DOHH2 (cell line): Measurements from ENCODE around the gene TLL2.

Experiments used
- CTCF ChIP-seq: fragments of 200-600 bp; sonication (generic); IDR thresholded peaks from one replicate; pipeline ENCODE4 v1.5.1; 2014; ENCODE audit warnings: antibody characterized with exemption, mild to moderate bottlenecking, low read depth, low read length; ENCODE audit not compliant: poor library complexity, severe bottlenecking
- EZH2phosphoT487 ChIP-seq: fragments of 200-600 bp; sonication (generic); IDR thresholded peaks from 2 replicates; pipeline ENCODE4 v1.6.1; 2017; ENCODE audit warnings: borderline replicate concordance, mild to moderate bottlenecking, antibody characterized with exemption, low read length, moderate library complexity, mixed read lengths

- TF ChIP-seq CTCF (no peak), EZH2phosphoT487 (no peak)
These were observed 71.6 kb downstream of the TLL2 start for GRCh38 chr10:96441987-96442643.
